HEK293 (cell line): ENCODE data around the gene COL9A3.

Experiments
- CTCF ChIA-PET: fragments of 350-600 bp; formaldehyde crosslinking; extraction: SDS; loops from one replicate; lab custom pipeline; 2021; ENCODE audit warnings: antibody characterized with exemption; lab: Yijun Ruan, JAX
- POLR2A ChIA-PET: fragments of 300-600 bp; formaldehyde crosslinking; extraction: SDS; loops from one replicate; lab custom pipeline; 2020; ENCODE audit warnings: antibody characterized with exemption, inconsistent platforms; lab: Yijun Ruan, JAX
- H3K27ac ChIP-seq: fragments of 200-500 bp; sonication (Bioruptor generic); 2 replicates; pipeline ENCODE4 v1.5.1; 2014; ENCODE audit warnings: low read depth, low read length, control low read depth, inconsistent platforms; ENCODE audit errors: extremely low read depth
- H3K36me3 ChIP-seq, 2 experiments: fragments of 200-500 bp in 1 of 2; sonication (Bioruptor generic) in 1 of 2; 1 replicate in 1 of 2; 2 replicates in 1 of 2; pipeline ENCODE4 v1.5.1; 2014 to 2017; ENCODE audit warnings: inconsistent platforms in 2 of 2, low read length in 2 of 2; ENCODE audit not compliant: control insufficient read depth in 2 of 2, insufficient read depth in 1 of 2
- H3K4me1 ChIP-seq: fragments of 200-500 bp; sonication (Bioruptor generic); 2 replicates; pipeline ENCODE4 v1.5.1; 2014; ENCODE audit warnings: mild to moderate bottlenecking, low read length, inconsistent platforms; ENCODE audit not compliant: control insufficient read depth, insufficient read depth
- H3K4me3 ChIP-seq: 2 replicates; pipeline ENCODE4 v1.5.1; 2011; ENCODE audit warnings: low read depth, mild to moderate bottlenecking, control low read depth, low read length, moderate library complexity
- H3K9me3 ChIP-seq: fragments of 200-500 bp; sonication (Bioruptor generic); 2 replicates; pipeline ENCODE4 v1.5.1; 2014; ENCODE audit warnings: low read depth, low read length, inconsistent platforms; ENCODE audit not compliant: control insufficient read depth, insufficient read depth
- FEZF1 ChIP-seq: fragments of 450-650 bp; formaldehyde crosslinking; IDR thresholded peaks from 2 replicates; pipeline ENCODE4 v1.5.1; 2016; ENCODE audit warnings: missing biosample characterization, missing genetic modification characterization
- GLIS1 ChIP-seq: fragments of 450-650 bp; formaldehyde crosslinking; IDR thresholded peaks from 2 replicates; pipeline ENCODE4 v1.5.1; 2016; ENCODE audit warnings: missing biosample characterization, missing genetic modification characterization
- SALL2 ChIP-seq: fragments of 450-650 bp; formaldehyde crosslinking; IDR thresholded peaks from 2 replicates; pipeline ENCODE4 v1.5.0; 2017; ENCODE audit warnings: missing biosample characterization, mild to moderate bottlenecking, missing genetic modification characterization, borderline replicate concordance
- SCRT2 ChIP-seq: fragments of 450-650 bp; formaldehyde crosslinking; IDR thresholded peaks from 2 replicates; pipeline ENCODE4 v1.5.1; 2016; ENCODE audit warnings: missing biosample characterization, missing genetic modification characterization
- ZIC2 ChIP-seq: fragments of 450-650 bp; formaldehyde crosslinking; IDR thresholded peaks from 2 replicates; pipeline ENCODE4 v1.5.1; 2016; ENCODE audit warnings: missing biosample characterization, missing genetic modification characterization
- ZNF239 ChIP-seq: fragments of 450-650 bp; formaldehyde crosslinking; IDR thresholded peaks from 2 replicates; pipeline ENCODE4 v1.5.1; 2016; ENCODE audit warnings: missing biosample characterization, missing genetic modification characterization
- ZNF280C ChIP-seq: fragments of 450-650 bp; formaldehyde crosslinking; IDR thresholded peaks from 2 replicates; pipeline ENCODE4 v1.5.1; 2016; ENCODE audit warnings: missing biosample characterization, missing genetic modification characterization
- ZNF292 ChIP-seq: fragments of 450-650 bp; formaldehyde crosslinking; IDR thresholded peaks from 2 replicates; pipeline ENCODE4 v1.5.1; 2016; ENCODE audit warnings: low read depth, missing biosample characterization, missing genetic modification characterization, borderline replicate concordance
- ZNF518A ChIP-seq: fragments of 450-650 bp; formaldehyde crosslinking; conservative IDR thresholded peaks from 2 replicates; pipeline ENCODE4 v1.5.1; 2016; ENCODE audit warnings: low read depth, missing biosample characterization, missing genetic modification characterization
- ZNF571 ChIP-seq: fragments of 450-650 bp; formaldehyde crosslinking; IDR thresholded peaks from 2 replicates; pipeline ENCODE4 v1.5.0; 2017; ENCODE audit warnings: missing biosample characterization, missing genetic modification characterization
- ZNF639 ChIP-seq: fragments of 450-650 bp; formaldehyde crosslinking; IDR thresholded peaks from 2 replicates; pipeline ENCODE4 v1.5.1; 2016; ENCODE audit warnings: missing biosample characterization, missing genetic modification characterization
- ZNF664 ChIP-seq: fragments of 450-650 bp; formaldehyde crosslinking; IDR thresholded peaks from 2 replicates; pipeline ENCODE4 v1.5.1; 2016; ENCODE audit warnings: missing biosample characterization, missing genetic modification characterization
- ZNF837 ChIP-seq: fragments of 450-650 bp; formaldehyde crosslinking; IDR thresholded peaks from 2 replicates; pipeline ENCODE4 v1.5.1; 2016; ENCODE audit warnings: missing biosample characterization, missing genetic modification characterization

The COL9A3 gene

GRCh38 chr20:62770111-62770910 is 46.5 kb upstream of the COL9A3 start:
- H3K4me3 ChIP-seq, result no peak overlapping the region
- H3K27ac ChIP-seq, result no peak overlapping the region
- no peaks in the 10 kb centered on the region for H3K36me3 ChIP-seq
- CTCF ChIA-PET, result interaction anchor here (0.7 to 1.1 kb wide), 3 partner anchors 23 to 72 kb away, joined by 3 read pairs; no protein-coding TSS in a partner anchor
- H3K9me3 ChIP-seq, result no peaks in the 10 kb centered on the region
- H3K4me1 ChIP-seq, result no peaks in the 10 kb centered on the region
- POLR2A ChIA-PET, result no interaction called here
- TF ChIP-seq ZNF518A (no peak), SCRT2 (tag by site-specific recombination) (no peak), ZNF664 (tag by site-specific recombination) (no peak), SALL2 (no peak), ZNF571 (no peak), ZNF837 (tag by site-specific recombination) (no peak), ZNF239 (no peak), ZNF639 (tag by site-specific recombination) (no peak), ZNF292 (tag by site-specific recombination) (no peak)
- TF ChIP-seq, all 188 proteins: peak for 0

- H3K9me3 ChIP-seq, result no peaks in the 10 kb centered on the region
- H3K36me3 ChIP-seq, result no peaks in the 10 kb centered on the region
- ChIA-PET POLR2A (no interaction called here), CTCF (interaction anchor here (0.7 to 1.1 kb wide), 3 partner anchors 23 to 73 kb away, joined by 3 read pairs; no protein-coding TSS in a partner anchor)
- TF ChIP-seq ZIC2 (tag by site-specific recombination) (peak; percentile 38), FEZF1 (tag by site-specific recombination) (no peak), ZNF280C (tag by site-specific recombination) (no peak), GLIS1 (tag by site-specific recombination) (peak; percentile 78)
- H3K4me3 ChIP-seq, result no peak overlapping the region
- no peak overlapping the region for H3K27ac ChIP-seq
- H3K4me1 ChIP-seq, result no peaks in the 10 kb centered on the region
These were observed 45.9 kb upstream of the COL9A3 start for GRCh38 chr20:62770916-62771315.
